ENCODE results near the gene MAN2C1. TPM values are rescaled to one million over a fixed set of nuclear protein-coding genes. Genes with fewer than 3 reads are reported as not detected.
"Not testable (repeated sequence)": the region's sequence is repeated elsewhere in the genome, so short reads cannot be mapped to it uniquely, and the experiment has no call there.

Gene MAN2C1
- total RNA-seq, 6 experiments from 2014 or later, result 45.4 to 120 (median 79.1) TPM

GRCh38 chr15:75325922-75326321 is 42.5 kb downstream of the MAN2C1 start:
- no peaks in the 10 kb centered on the region for H3K4me1 ChIP-seq
- no peaks in the 10 kb centered on the region for H3K27me3 ChIP-seq
- no peak for ATAC-seq
- H3K9me3 ChIP-seq, result no peaks in the 10 kb centered on the region
- TF ChIP-seq POLR2A (IDR thresholded peaks at IDR 0.05) (no peak), CTCF (IDR thresholded peaks at IDR 0.05) (no peak)
- DNase-seq, result no peak
- intact Hi-C loops (cut with DNase I), result no loop called here
- H3K27ac ChIP-seq, result no peak overlapping the region
- H3K4me3 ChIP-seq, result no peak overlapping the region
- no peaks in the 10 kb centered on the region for H3K36me3 ChIP-seq
- 89% methylated on average over 4 of the region's 4 CpGs for WGBS (ENCODE audit: insufficient coverage, low coverage, low lambda C conversion rate, missing lambda C conversion rate)

GRCh38 chr15:75321711-75322110 is 46.7 kb downstream of the MAN2C1 start:
- ATAC-seq, result no peak
- Histone ChIP-seq H3K27ac (no peak overlapping the region), H3K27me3 (no peaks in the 10 kb centered on the region), H3K9me3 (no peaks in the 10 kb centered on the region), H3K36me3 (no peaks in the 10 kb centered on the region), H3K4me1 (no peaks in the 10 kb centered on the region), H3K4me3 (no peak overlapping the region)
- no peak for DNase-seq
- 82% methylated on average over 6 of the region's 6 CpGs for WGBS (ENCODE audit: insufficient coverage, low coverage, low lambda C conversion rate, missing lambda C conversion rate)
- TF ChIP-seq CTCF (IDR thresholded peaks at IDR 0.05) (no peak), POLR2A (IDR thresholded peaks at IDR 0.05) (no peak)
- intact Hi-C loops (cut with DNase I), result no loop called here

GRCh38 chr15:75319231-75319897 is 49.0 kb downstream of the MAN2C1 start:
- H3K4me1 ChIP-seq; intact Hi-C loops (cut with DNase I); H3K27ac ChIP-seq: not testable (repeated sequence)

GRCh38 chr15:75314552-75315290 is 53.7 kb downstream of the MAN2C1 start:
- DNase-seq, result no peak
- no peaks in the 10 kb centered on the region for H3K27me3 ChIP-seq
- WGBS (ENCODE audit: insufficient coverage, low coverage, low lambda C conversion rate, missing lambda C conversion rate), result 60% methylated on average over 3 of the region's 5 CpGs

More at GRCh38 chr15:75319231-75319897, 49.0 kb downstream of the MAN2C1 start:
- not testable (repeated sequence) for H3K4me3 ChIP-seq, DNase-seq, H3K9me3 ChIP-seq, H3K27me3 ChIP-seq, H3K36me3 ChIP-seq, ATAC-seq
- 73% methylated on average over 5 of the region's 5 CpGs for WGBS (ENCODE audit: insufficient coverage, low coverage, low lambda C conversion rate, missing lambda C conversion rate)

More at GRCh38 chr15:75314552-75315290, 53.7 kb downstream of the MAN2C1 start:
- Histone ChIP-seq H3K36me3 (no peaks in the 10 kb centered on the region), H3K4me3 (no peak overlapping the region), H3K27ac (no peak overlapping the region), H3K9me3 (no peaks in the 10 kb centered on the region), H3K4me1 (no peaks in the 10 kb centered on the region)
- no peak for ATAC-seq
- intact Hi-C loops (cut with DNase I), result no loop called here
- no peak for TF ChIP-seq CTCF (IDR thresholded peaks at IDR 0.05)
- TF ChIP-seq POLR2A (IDR thresholded peaks at IDR 0.05), result no peak
